PC-3 (cell line): ENCODE results near the gene TMOD4.

Source experiments
- EZH2 ChIP-seq: fragments of 300-600 bp; sonication (generic); IDR thresholded peaks from one replicate; pipeline ENCODE4 v1.6.1; 2017; ENCODE audit warnings: antibody characterized with exemption, mild to moderate bottlenecking, low read length; ENCODE audit not compliant: unreplicated experiment
- TF ChIP-seq, protein P1 (sequence below): fragments of 300-600 bp; sonication (generic); conservative IDR thresholded peaks from 2 replicates; pipeline ENCODE4 v1.5.1; 2017; ENCODE audit warnings: antibody characterized with exemption, low read depth, mild to moderate bottlenecking, low read length

- TF ChIP-seq, protein P1, sequence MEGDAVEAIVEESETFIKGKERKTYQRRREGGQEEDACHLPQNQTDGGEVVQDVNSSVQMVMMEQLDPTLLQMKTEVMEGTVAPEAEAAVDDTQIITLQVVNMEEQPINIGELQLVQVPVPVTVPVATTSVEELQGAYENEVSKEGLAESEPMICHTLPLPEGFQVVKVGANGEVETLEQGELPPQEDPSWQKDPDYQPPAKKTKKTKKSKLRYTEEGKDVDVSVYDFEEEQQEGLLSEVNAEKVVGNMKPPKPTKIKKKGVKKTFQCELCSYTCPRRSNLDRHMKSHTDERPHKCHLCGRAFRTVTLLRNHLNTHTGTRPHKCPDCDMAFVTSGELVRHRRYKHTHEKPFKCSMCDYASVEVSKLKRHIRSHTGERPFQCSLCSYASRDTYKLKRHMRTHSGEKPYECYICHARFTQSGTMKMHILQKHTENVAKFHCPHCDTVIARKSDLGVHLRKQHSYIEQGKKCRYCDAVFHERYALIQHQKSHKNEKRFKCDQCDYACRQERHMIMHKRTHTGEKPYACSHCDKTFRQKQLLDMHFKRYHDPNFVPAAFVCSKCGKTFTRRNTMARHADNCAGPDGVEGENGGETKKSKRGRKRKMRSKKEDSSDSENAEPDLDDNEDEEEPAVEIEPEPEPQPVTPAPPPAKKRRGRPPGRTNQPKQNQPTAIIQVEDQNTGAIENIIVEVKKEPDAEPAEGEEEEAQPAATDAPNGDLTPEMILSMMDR, result no peak
- no peak for TF ChIP-seq EZH2
Observed at GRCh38 chr1:151184211-151184610, 8.4 kb upstream of the TMOD4 start.
